Endodermal cell (in vitro differentiated cells): ENCODE measurements around the gene MS4A2. TPM values are rescaled to one million over a fixed set of nuclear protein-coding genes. Genes with fewer than 3 reads are reported as not detected.

Source experiments
- DNase-seq: peaks from one replicate; pipeline ENCODE4 v3.0.0-alpha.2; 2017
- H3K27ac ChIP-seq: 2 replicates; pipeline ENCODE4 v1.5.1; 2013; ENCODE audit warnings: mild to moderate bottlenecking, low read depth, low read length, moderate library complexity
- H3K27me3 ChIP-seq: 2 replicates; pipeline ENCODE4 v1.6.1; 2013; ENCODE audit warnings: mild to moderate bottlenecking, low read length, moderate library complexity; ENCODE audit not compliant: insufficient read depth, control insufficient read depth, poor library complexity, severe bottlenecking
- H3K36me3 ChIP-seq: 2 replicates; pipeline ENCODE4 v1.7.0; 2013; ENCODE audit warnings: mild to moderate bottlenecking, low read length, moderate library complexity; ENCODE audit not compliant: control insufficient read depth, insufficient read depth
- H3K4me1 ChIP-seq: one replicate; pipeline ENCODE4 v1.7.0; 2013; ENCODE audit warnings: low read length; ENCODE audit not compliant: control insufficient read depth, insufficient read depth
- H3K4me3 ChIP-seq: 2 replicates; pipeline ENCODE4 v1.5.1; 2013; ENCODE audit warnings: mild to moderate bottlenecking, low read length, moderate library complexity
- H3K9ac ChIP-seq: 2 replicates; pipeline ENCODE4 v1.6.1; 2013; ENCODE audit warnings: mild to moderate bottlenecking, low read length, moderate library complexity; ENCODE audit not compliant: poor library complexity, severe bottlenecking; ENCODE audit errors: extremely low read depth
- H3K9me3 ChIP-seq: 2 replicates; pipeline ENCODE4 v1.6.1; 2013; ENCODE audit warnings: mild to moderate bottlenecking, low read length, moderate library complexity; ENCODE audit not compliant: control insufficient read depth
- H3K27ac Mint-ChIP-seq: 2 replicates; pipeline ENCODE4 v1.8.0; 2020; ENCODE audit warnings: mixed read lengths
- H3K27me3 Mint-ChIP-seq: 2 replicates; pipeline ENCODE4 v1.8.0; 2021; ENCODE audit warnings: mild to moderate bottlenecking, mixed read lengths; ENCODE audit not compliant: insufficient read depth
- H3K36me3 Mint-ChIP-seq: 2 replicates; pipeline ENCODE4 v1.8.0; 2020; ENCODE audit warnings: low read depth, mixed read lengths
- H3K4me1 Mint-ChIP-seq: 2 replicates; pipeline ENCODE4 v1.8.0; 2020; ENCODE audit warnings: mixed read lengths
- H3K4me3 Mint-ChIP-seq: 2 replicates; pipeline ENCODE4 v1.8.0; 2020; ENCODE audit warnings: mild to moderate bottlenecking, moderate library complexity, mixed read lengths
- H3K9me3 Mint-ChIP-seq: 2 replicates; pipeline ENCODE4 v1.8.0; 2020; ENCODE audit warnings: mild to moderate bottlenecking, mixed read lengths
- CTCF ChIP-seq: fragments of 200-600 bp; sonication (generic); conservative IDR thresholded peaks from 2 replicates; pipeline ENCODE4 v1.5.0; 2021; ENCODE audit warnings: antibody characterized with exemption, mild to moderate bottlenecking
- WGBS, 2 experiments: methylation state at CpG; one replicate each; pipeline versions ENCODE4 v1.1.5 to v1.1.7; 2013; ENCODE audit warnings: missing lambda C conversion rate in 2 of 2, mixed read lengths in 1 of 2; ENCODE audit not compliant: insufficient coverage in 1 of 2, insufficient read length in 1 of 2; 5-methylcytosine and 5-hydroxymethylcytosine counted together
- total RNA-seq, 2 donors: library from RNA; stranded (reverse); fragmentation: NEBNext Ultra II Directional in 1 of 2; extraction: Animal tissue kit (Norgen Biotek cat#: 25700) in 1 of 2; gene quantifications; 2 replicates in 1 of 2; 3 replicates in 1 of 2; pipeline ENCODE4 v1.2.1, GENCODE V29; 2021

The MS4A2 gene
- total RNA-seq, 2 donors from 2014 or later = not detected

- Histone ChIP-seq H3K27ac (no peak overlapping the region), H3K9me3 (no peaks in the 10 kb centered on the region), H3K9ac (no peak overlapping the region), H3K36me3 (no peaks in the 10 kb centered on the region), H3K27me3 (no peaks in the 10 kb centered on the region), H3K4me1 (no peaks in the 10 kb centered on the region), H3K4me3 (no peak overlapping the region)
- no peaks in the 10 kb centered on the region for H3K27me3 Mint-ChIP-seq
- DNase-seq = no peak
- H3K4me3 Mint-ChIP-seq = no peak overlapping the region
- no peaks in the 10 kb centered on the region for H3K9me3 Mint-ChIP-seq
- peaks cover 6% of the 10 kb centered on the region for H3K4me1 Mint-ChIP-seq
- 100% methylated on average over 1 of the region's 1 CpG for WGBS, 2 experiments
- H3K36me3 Mint-ChIP-seq = no peaks in the 10 kb centered on the region
- no peak for TF ChIP-seq CTCF
- no peak overlapping the region for H3K27ac Mint-ChIP-seq
Measured at GRCh38 chr11:60087239-60087638, 1.2 kb upstream of the MS4A2 start.

GRCh38 chr11:60095477-60096120 is 7.1 kb downstream of the MS4A2 start:
- H3K36me3 ChIP-seq = no peaks in the 10 kb centered on the region
- Mint-ChIP-seq H3K27ac (no peak overlapping the region), H3K27me3 (no peaks in the 10 kb centered on the region), H3K4me3 (no peak overlapping the region), H3K9me3 (no peaks in the 10 kb centered on the region), H3K4me1 (peaks cover 5% of the 10 kb centered on the region), H3K36me3 (no peaks in the 10 kb centered on the region)
- 83 to 92% methylated on average over 2 to 4 of the region's 4 CpGs for WGBS, 2 experiments
- H3K9me3 ChIP-seq = no peaks in the 10 kb centered on the region
- no peaks in the 10 kb centered on the region for H3K27me3 ChIP-seq
- TF ChIP-seq CTCF = no peak
- DNase-seq = no peak
- H3K4me1 ChIP-seq = no peaks in the 10 kb centered on the region
- H3K4me3 ChIP-seq = no peak overlapping the region
- no peak overlapping the region for H3K9ac ChIP-seq
- no peak overlapping the region for H3K27ac ChIP-seq

GRCh38 chr11:60097189-60097588 is 8.7 kb downstream of the MS4A2 start:
- 89 to 100% methylated on average over 1 of the region's 1 CpG for WGBS, 2 experiments
- H3K27me3 ChIP-seq = no peaks in the 10 kb centered on the region
- H3K27ac ChIP-seq = no peak overlapping the region
- no peaks in the 10 kb centered on the region for H3K9me3 ChIP-seq
- DNase-seq = no peak
- no peaks in the 10 kb centered on the region for H3K9me3 Mint-ChIP-seq
- no peak overlapping the region for H3K4me3 ChIP-seq
- no peak overlapping the region for H3K4me3 Mint-ChIP-seq
- no peak overlapping the region for H3K9ac ChIP-seq
- no peak for TF ChIP-seq CTCF
- H3K27ac Mint-ChIP-seq = no peak overlapping the region
- H3K27me3 Mint-ChIP-seq = no peaks in the 10 kb centered on the region
- H3K4me1 Mint-ChIP-seq = peaks cover 5% of the 10 kb centered on the region
- no peaks in the 10 kb centered on the region for H3K36me3 ChIP-seq
- H3K4me1 ChIP-seq = no peaks in the 10 kb centered on the region
- no peaks in the 10 kb centered on the region for H3K36me3 Mint-ChIP-seq
